HCT116 (cell line): ENCODE data around the gene FAM163B. TPM values are rescaled to one million over a fixed set of nuclear protein-coding genes. Genes with fewer than 3 reads are reported as not detected.

Experiments used
- ATAC-seq: fragments of 200-7000 bp; cut with Tn5 transposase; 2 replicates; pipeline ENCODE4 v1.9.1; 2020; ENCODE audit warnings: mild to moderate bottlenecking, moderate library complexity
- BruUV-seq: library from RNA; stranded (reverse); fragments of 400-500 nt; replicated peaks from 2 replicates; lab custom pipeline; 2021; lab: Mats Ljungman, UMichigan
- CTCF ChIA-PET: fragments of 300-600 bp; sonication (Branson Sonifier 250); formaldehyde crosslinking; loops from one replicate; lab custom pipeline; 2021; ENCODE audit warnings: antibody characterized with exemption; lab: Charles Lee
- POLR2A ChIA-PET: fragments of 300-600, 350-600 bp; sonication (Branson Sonifier 250); formaldehyde crosslinking; loops from one replicate; lab custom pipeline; 2021; ENCODE audit warnings: antibody characterized with exemption; lab: Charles Lee
- RAD21 ChIA-PET, 2 experiments: fragments of 300-600 bp; sonication (Branson Sonifier 250); formaldehyde crosslinking; loops; one replicate each; lab custom pipeline; 2023; ENCODE audit warnings: low total read pairs in 2 of 2; ENCODE audit not compliant: uncharacterized antibody in 2 of 2, unreplicated experiment in 2 of 2, low non-redundant PET in 1 of 2; lab: Charles Lee
- DNase-seq: peaks from one replicate; pipeline ENCODE4 v3.0.0-alpha.2; 2010; ENCODE audit warnings: low read depth, low spot score
- H2AFZ ChIP-seq: fragments of 200-600 bp; shearing (Covaris generic), sonication (generic); 2 replicates; pipeline ENCODE4 v1.6.1; 2017; ENCODE audit warnings: low read depth, mixed run types, mixed read lengths, antibody characterized with exemption, low read length; ENCODE audit not compliant: poor library complexity, severe bottlenecking
- H3K27ac ChIP-seq: 2 replicates; pipeline ENCODE4 v1.5.1; 2012; ENCODE audit warnings: low read depth, low read length
- H3K27me3 ChIP-seq: fragments of 200-600 bp; sonication (generic); 2 replicates; pipeline ENCODE4 v1.6.1; 2016; ENCODE audit warnings: mixed run types, low read length, mixed read lengths; ENCODE audit not compliant: insufficient read depth
- H3K36me3 ChIP-seq, 2 experiments: fragments of 200-500 bp in 1 of 2; fragments of 200-600 bp in 1 of 2; sonication (Bioruptor generic) in 1 of 2; sonication (generic) in 1 of 2; 2 replicates each; pipeline versions ENCODE4 v1.5.1 to v1.6.1; 2014 to 2016; ENCODE audit warnings: low read length in 2 of 2, inconsistent platforms in 1 of 2, mixed read lengths in 1 of 2, mixed run types in 1 of 2; ENCODE audit not compliant: insufficient read depth in 2 of 2, control insufficient read depth in 1 of 2
- H3K4me1 ChIP-seq, 2 experiments: fragments of 200-600 bp in 1 of 2; sonication (generic) in 1 of 2; 2 replicates each; pipeline versions ENCODE4 v1.5.1 to v1.6.1; 2012 to 2017; ENCODE audit warnings: low read length in 2 of 2, inconsistent platforms in 1 of 2, mild to moderate bottlenecking in 1 of 2, mixed read lengths in 1 of 2, mixed run types in 1 of 2, moderate library complexity in 1 of 2; ENCODE audit not compliant: insufficient read depth in 2 of 2, control insufficient read depth in 1 of 2
- H3K4me2 ChIP-seq: fragments of 200-600 bp; sonication (generic); 2 replicates; pipeline ENCODE4 v1.6.1; 2017; ENCODE audit warnings: mixed run types, low read length, mixed read lengths
- H3K4me3 ChIP-seq, 2 experiments: fragments of 200-600 bp in 1 of 2; sonication (generic) in 1 of 2; replicated peaks in 1 of 2; 2 replicates each; pipeline ENCODE4 v1.5.1; 2011 to 2016; ENCODE audit warnings: low read length in 2 of 2, control low read depth in 1 of 2, low read depth in 1 of 2, mild to moderate bottlenecking in 1 of 2, mixed read lengths in 1 of 2, mixed run types in 1 of 2
- H3K79me2 ChIP-seq: fragments of 200-600 bp; sonication (generic); 2 replicates; pipeline ENCODE4 v1.6.1; 2017; ENCODE audit warnings: mild to moderate bottlenecking, mixed run types, low read length, moderate library complexity, mixed read lengths; ENCODE audit not compliant: insufficient read depth
- H3K9ac ChIP-seq: fragments of 200-600 bp; sonication (generic); 2 replicates; pipeline ENCODE4 v1.6.1; 2016; ENCODE audit warnings: low read length, mixed read lengths
- H3K9me2 ChIP-seq: fragments of 200-600 bp; sonication (generic), shearing (Covaris generic); 2 replicates; pipeline ENCODE4 v1.6.1; 2017; ENCODE audit warnings: mixed run types, mild to moderate bottlenecking, moderate library complexity; ENCODE audit not compliant: insufficient read depth
- H3K9me3 ChIP-seq, 2 experiments: fragments of 200-500 bp in 1 of 2; fragments of 200-600 bp in 1 of 2; sonication (Bioruptor generic) in 1 of 2; sonication (generic) in 1 of 2; 2 replicates each; pipeline ENCODE4 v1.6.1; 2014 to 2017; ENCODE audit warnings: low read length in 2 of 2, mixed read lengths in 2 of 2, inconsistent platforms in 1 of 2, low read depth in 1 of 2, mild to moderate bottlenecking in 1 of 2, mixed run types in 1 of 2, moderate library complexity in 1 of 2; ENCODE audit not compliant: control insufficient read depth in 1 of 2, insufficient read depth in 1 of 2
- H4K20me1 ChIP-seq: fragments of 200-600 bp; sonication (generic), shearing (Covaris generic); 2 replicates; pipeline ENCODE4 v1.6.1; 2017; ENCODE audit warnings: mixed run types, mild to moderate bottlenecking, moderate library complexity; ENCODE audit not compliant: insufficient read depth
- CBX3 ChIP-seq: IDR thresholded peaks from 2 replicates; pipeline ENCODE4 v1.6.1; 2012; ENCODE audit warnings: low read depth
- EGR1 ChIP-seq: IDR thresholded peaks from 2 replicates; pipeline ENCODE4 v1.6.1; 2012; ENCODE audit warnings: low read depth
- ELF1 ChIP-seq: IDR thresholded peaks from 2 replicates; pipeline ENCODE4 v1.6.1; 2012; ENCODE audit warnings: low read depth, borderline replicate concordance
- EZH2 ChIP-seq: fragments of 200-600 bp; sonication (generic); IDR thresholded peaks from 2 replicates; pipeline ENCODE4 v1.6.1; 2017; ENCODE audit warnings: antibody characterized with exemption, mixed run types
- EZH2phosphoT487 ChIP-seq: fragments of 200-600 bp; IDR thresholded peaks from 2 replicates; pipeline ENCODE4 v1.6.1; 2018; ENCODE audit warnings: antibody characterized with exemption, borderline replicate concordance
- FOSL1 ChIP-seq: IDR thresholded peaks from 2 replicates; pipeline ENCODE4 v1.6.1; 2012; ENCODE audit warnings: low read depth
- JUND ChIP-seq: IDR thresholded peaks from 2 replicates; pipeline ENCODE4 v1.6.1; 2012
- POLR2A ChIP-seq: IDR thresholded peaks from 2 replicates; pipeline ENCODE4 v1.7.0; 2011; ENCODE audit warnings: borderline replicate concordance; ENCODE audit not compliant: insufficient read depth, insufficient read length; ENCODE audit errors: extremely low read depth
- POLR2AphosphoS5 ChIP-seq: IDR thresholded peaks from 2 replicates; pipeline ENCODE4 v1.6.1; 2011; ENCODE audit warnings: mild to moderate bottlenecking, low read depth, low read length, moderate library complexity
- RAD21 ChIP-seq: IDR thresholded peaks from 2 replicates; pipeline ENCODE4 v1.6.1; 2012; ENCODE audit warnings: low read depth, mild to moderate bottlenecking
- SIN3A ChIP-seq: IDR thresholded peaks from 2 replicates; pipeline ENCODE4 v1.6.1; 2012; ENCODE audit warnings: low read depth
- YY1 ChIP-seq: IDR thresholded peaks from 2 replicates; pipeline ENCODE4 v1.6.1; 2011; ENCODE audit warnings: low read length, low read depth, moderate library complexity, mild to moderate bottlenecking; ENCODE audit not compliant: insufficient replicate concordance; ENCODE audit errors: extremely low read depth
- ZFX ChIP-seq: fragments of 450-650 bp; IDR thresholded peaks from 2 replicates; pipeline ENCODE4 v1.6.1; 2017
- ZNF274 ChIP-seq: fragments of 200-500 bp; sonication (Bioruptor generic); IDR thresholded peaks from 2 replicates; pipeline ENCODE4 v1.6.1; 2014; ENCODE audit warnings: mild to moderate bottlenecking, low read depth, low read length, inconsistent platforms
- intact Hi-C: fragments of 100-400 bp; cut with micrococcal nuclease; formaldehyde crosslinking; loops from 2 replicates; pipeline ENCODE4 v1.10.0; 2022
- total RNA-seq: library from RNA; stranded (reverse); gene quantifications from one replicate; pipeline ENCODE4 v1.2.1, GENCODE V29; 2021; ENCODE audit not compliant: unreplicated experiment
- TF ChIP-seq, protein P1 (sequence below): IDR thresholded peaks from 2 replicates; pipeline ENCODE4 v1.6.1; 2012; ENCODE audit warnings: low read depth
- TF ChIP-seq, protein P2 (sequence below): IDR thresholded peaks from 2 replicates; pipeline ENCODE4 v1.6.1; 2012
- TF ChIP-seq, protein P3 (sequence below), 3 experiments: fragments of 200-600 bp in 1 of 3; sonication (generic) in 1 of 3; IDR thresholded peaks in 2 of 3; conservative IDR thresholded peaks in 1 of 3; 2 replicates each; pipeline ENCODE4 v1.5.1; 2012 to 2017; ENCODE audit warnings: low read depth in 2 of 3, low read length in 2 of 3, antibody characterized with exemption in 1 of 3, borderline replicate concordance in 1 of 3, control low read depth in 1 of 3, mild to moderate bottlenecking in 1 of 3, mixed read lengths in 1 of 3, mixed run types in 1 of 3, moderate library complexity in 1 of 3; ENCODE audit not compliant: insufficient read depth in 1 of 3
- TF ChIP-seq, protein P4 (sequence below): IDR thresholded peaks from 2 replicates; pipeline ENCODE4 v1.6.1; 2011; ENCODE audit warnings: mild to moderate bottlenecking, low read length, moderate library complexity; ENCODE audit not compliant: insufficient replicate concordance; ENCODE audit errors: extremely low read depth
- TF ChIP-seq, protein P5 (sequence below): IDR thresholded peaks from 2 replicates; pipeline ENCODE4 v1.6.1; 2012

FAM163B gene
- total RNA-seq, 1 experiment from 2014 or later = not detected

DNA sequence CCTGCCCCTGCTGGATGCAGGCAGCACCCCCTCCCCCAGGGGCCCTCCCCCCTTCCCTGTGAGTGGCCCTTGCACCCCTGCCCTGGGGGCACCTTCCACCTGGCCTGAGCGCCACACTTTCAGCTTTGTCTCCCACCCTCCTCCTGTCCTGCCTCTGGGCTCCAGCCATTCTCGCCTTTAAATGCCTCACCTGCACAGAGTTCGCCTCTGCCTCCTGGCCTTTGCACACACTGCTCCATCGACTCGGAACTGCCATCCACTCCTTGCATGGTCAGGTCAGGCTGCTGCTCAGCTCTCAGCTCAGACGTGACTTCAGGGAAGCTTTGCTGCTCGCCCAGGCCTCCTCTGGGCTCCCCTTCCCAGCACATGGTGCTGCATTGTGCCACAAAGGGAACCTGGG is 10.2 kb downstream of the FAM163B start:
- no TSS peak for BruUV-seq
- intact Hi-C loops = no loop called here
- POLR2A ChIA-PET = no interaction called here

More for the DNA sequence above, 10.2 kb downstream of the FAM163B start:
- no peaks in the 10 kb centered on the region for H3K9me2 ChIP-seq
- H3K36me3 ChIP-seq = no peaks in the 10 kb centered on the region
- no peak overlapping the region for H2AFZ ChIP-seq
- H4K20me1 ChIP-seq = no peaks in the 10 kb centered on the region
- H3K27ac ChIP-seq = no peak overlapping the region
- TF ChIP-seq SIN3A (no peak), EZH2 (no peak), JUND (no peak), FOSL1 (no peak), EZH2phosphoT487 (no peak), ZFX (no peak), EGR1 (no peak), POLR2AphosphoS5 (no peak), CBX3 (no peak), RAD21 (no peak), ZNF274 (no peak), POLR2A (no peak), YY1 (no peak), ELF1 (no peak)
- TF ChIP-seq, protein P1, sequence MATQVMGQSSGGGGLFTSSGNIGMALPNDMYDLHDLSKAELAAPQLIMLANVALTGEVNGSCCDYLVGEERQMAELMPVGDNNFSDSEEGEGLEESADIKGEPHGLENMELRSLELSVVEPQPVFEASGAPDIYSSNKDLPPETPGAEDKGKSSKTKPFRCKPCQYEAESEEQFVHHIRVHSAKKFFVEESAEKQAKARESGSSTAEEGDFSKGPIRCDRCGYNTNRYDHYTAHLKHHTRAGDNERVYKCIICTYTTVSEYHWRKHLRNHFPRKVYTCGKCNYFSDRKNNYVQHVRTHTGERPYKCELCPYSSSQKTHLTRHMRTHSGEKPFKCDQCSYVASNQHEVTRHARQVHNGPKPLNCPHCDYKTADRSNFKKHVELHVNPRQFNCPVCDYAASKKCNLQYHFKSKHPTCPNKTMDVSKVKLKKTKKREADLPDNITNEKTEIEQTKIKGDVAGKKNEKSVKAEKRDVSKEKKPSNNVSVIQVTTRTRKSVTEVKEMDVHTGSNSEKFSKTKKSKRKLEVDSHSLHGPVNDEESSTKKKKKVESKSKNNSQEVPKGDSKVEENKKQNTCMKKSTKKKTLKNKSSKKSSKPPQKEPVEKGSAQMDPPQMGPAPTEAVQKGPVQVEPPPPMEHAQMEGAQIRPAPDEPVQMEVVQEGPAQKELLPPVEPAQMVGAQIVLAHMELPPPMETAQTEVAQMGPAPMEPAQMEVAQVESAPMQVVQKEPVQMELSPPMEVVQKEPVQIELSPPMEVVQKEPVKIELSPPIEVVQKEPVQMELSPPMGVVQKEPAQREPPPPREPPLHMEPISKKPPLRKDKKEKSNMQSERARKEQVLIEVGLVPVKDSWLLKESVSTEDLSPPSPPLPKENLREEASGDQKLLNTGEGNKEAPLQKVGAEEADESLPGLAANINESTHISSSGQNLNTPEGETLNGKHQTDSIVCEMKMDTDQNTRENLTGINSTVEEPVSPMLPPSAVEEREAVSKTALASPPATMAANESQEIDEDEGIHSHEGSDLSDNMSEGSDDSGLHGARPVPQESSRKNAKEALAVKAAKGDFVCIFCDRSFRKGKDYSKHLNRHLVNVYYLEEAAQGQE = no peak
- TF ChIP-seq, protein P2, sequence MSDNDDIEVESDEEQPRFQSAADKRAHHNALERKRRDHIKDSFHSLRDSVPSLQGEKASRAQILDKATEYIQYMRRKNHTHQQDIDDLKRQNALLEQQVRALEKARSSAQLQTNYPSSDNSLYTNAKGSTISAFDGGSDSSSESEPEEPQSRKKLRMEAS = no peak
- TF ChIP-seq, protein P3, sequence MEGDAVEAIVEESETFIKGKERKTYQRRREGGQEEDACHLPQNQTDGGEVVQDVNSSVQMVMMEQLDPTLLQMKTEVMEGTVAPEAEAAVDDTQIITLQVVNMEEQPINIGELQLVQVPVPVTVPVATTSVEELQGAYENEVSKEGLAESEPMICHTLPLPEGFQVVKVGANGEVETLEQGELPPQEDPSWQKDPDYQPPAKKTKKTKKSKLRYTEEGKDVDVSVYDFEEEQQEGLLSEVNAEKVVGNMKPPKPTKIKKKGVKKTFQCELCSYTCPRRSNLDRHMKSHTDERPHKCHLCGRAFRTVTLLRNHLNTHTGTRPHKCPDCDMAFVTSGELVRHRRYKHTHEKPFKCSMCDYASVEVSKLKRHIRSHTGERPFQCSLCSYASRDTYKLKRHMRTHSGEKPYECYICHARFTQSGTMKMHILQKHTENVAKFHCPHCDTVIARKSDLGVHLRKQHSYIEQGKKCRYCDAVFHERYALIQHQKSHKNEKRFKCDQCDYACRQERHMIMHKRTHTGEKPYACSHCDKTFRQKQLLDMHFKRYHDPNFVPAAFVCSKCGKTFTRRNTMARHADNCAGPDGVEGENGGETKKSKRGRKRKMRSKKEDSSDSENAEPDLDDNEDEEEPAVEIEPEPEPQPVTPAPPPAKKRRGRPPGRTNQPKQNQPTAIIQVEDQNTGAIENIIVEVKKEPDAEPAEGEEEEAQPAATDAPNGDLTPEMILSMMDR (IDR thresholded peaks at IDR 0.05 in 2 of 3, conservative IDR thresholded peaks at IDR 0.05 in 1 of 3; ENCODE audit: borderline replicate concordance in 1 of 3, insufficient read depth in 1 of 3, low read depth in 2 of 3, low read length in 2 of 3) = no peak
- TF ChIP-seq, protein P4, sequence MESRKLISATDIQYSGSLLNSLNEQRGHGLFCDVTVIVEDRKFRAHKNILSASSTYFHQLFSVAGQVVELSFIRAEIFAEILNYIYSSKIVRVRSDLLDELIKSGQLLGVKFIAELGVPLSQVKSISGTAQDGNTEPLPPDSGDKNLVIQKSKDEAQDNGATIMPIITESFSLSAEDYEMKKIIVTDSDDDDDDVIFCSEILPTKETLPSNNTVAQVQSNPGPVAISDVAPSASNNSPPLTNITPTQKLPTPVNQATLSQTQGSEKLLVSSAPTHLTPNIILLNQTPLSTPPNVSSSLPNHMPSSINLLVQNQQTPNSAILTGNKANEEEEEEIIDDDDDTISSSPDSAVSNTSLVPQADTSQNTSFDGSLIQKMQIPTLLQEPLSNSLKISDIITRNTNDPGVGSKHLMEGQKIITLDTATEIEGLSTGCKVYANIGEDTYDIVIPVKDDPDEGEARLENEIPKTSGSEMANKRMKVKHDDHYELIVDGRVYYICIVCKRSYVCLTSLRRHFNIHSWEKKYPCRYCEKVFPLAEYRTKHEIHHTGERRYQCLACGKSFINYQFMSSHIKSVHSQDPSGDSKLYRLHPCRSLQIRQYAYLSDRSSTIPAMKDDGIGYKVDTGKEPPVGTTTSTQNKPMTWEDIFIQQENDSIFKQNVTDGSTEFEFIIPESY = no peak
- TF ChIP-seq, protein P5, sequence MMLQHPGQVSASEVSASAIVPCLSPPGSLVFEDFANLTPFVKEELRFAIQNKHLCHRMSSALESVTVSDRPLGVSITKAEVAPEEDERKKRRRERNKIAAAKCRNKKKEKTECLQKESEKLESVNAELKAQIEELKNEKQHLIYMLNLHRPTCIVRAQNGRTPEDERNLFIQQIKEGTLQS = no peak
- no peaks in the 10 kb centered on the region for H3K4me1 ChIP-seq
- no peak overlapping the region for H3K4me3 ChIP-seq
- H3K4me2 ChIP-seq = no peak overlapping the region
- H3K27me3 ChIP-seq = no peaks in the 10 kb centered on the region
- CTCF ChIA-PET = no interaction called here
- RAD21 ChIA-PET = no interaction called here
- no peak overlapping the region for H3K9ac ChIP-seq
- ATAC-seq = no peak
- peaks cover 7 to 10% of the 10 kb centered on the region in 2 experiments; a peak in 2 of 4 replicates for H3K9me3 ChIP-seq
- H3K79me2 ChIP-seq = no peaks in the 10 kb centered on the region
- no peak for DNase-seq
